Measurements from ENCODE around the gene TAL2. TPM values are rescaled to one million over a fixed set of nuclear protein-coding genes. Genes with fewer than 3 reads are reported as not detected.

Gene TAL2
- 1 to 10 TPM in 3 of 4 donors, under 1 TPM in 1; 0.89 to 3.2 (median 2.0) TPM for polyA plus RNA-seq (ENCODE audit: insufficient read length in 4 of 4)

- no peak for DNase-seq (ENCODE audit: low read depth in 4 of 4, low spot score in 3 of 4)
Measured at GRCh38 chr9:105662184-105663104, at the start of gene TAL2. Gene TAL2, plus strand, starts transcription at chr9:105662457. Its CDS starts 40 bp downstream, at chr9:105662497.

GRCh38 chr9:105621001-105621400, 41.3 kb upstream of the TAL2 start:
- DNase-seq (ENCODE audit: low read depth in 4 of 4, low spot score in 3 of 4), result no peak

GRCh38 chr9:105625088-105625487, 37.2 kb upstream of the TAL2 start:
- no peak for DNase-seq (ENCODE audit: low read depth in 4 of 4, low spot score in 3 of 4)

- DNase-seq (ENCODE audit: low read depth in 4 of 4, low spot score in 3 of 4), result no peak
Measured at GRCh38 chr9:105632807-105633206, 29.4 kb upstream of the TAL2 start.

- no peak for DNase-seq (ENCODE audit: low read depth in 4 of 4, low spot score in 3 of 4)
Measured at GRCh38 chr9:105633411-105633810, 28.8 kb upstream of the TAL2 start.

GRCh38 chr9:105636331-105636730, 25.9 kb upstream of the TAL2 start:
- DNase-seq (ENCODE audit: low read depth in 4 of 4, low spot score in 3 of 4), result no peak

GRCh38 chr9:105637787-105638395, 24.4 kb upstream of the TAL2 start:
- no peak for DNase-seq (ENCODE audit: low read depth in 4 of 4, low spot score in 3 of 4)

- no peak for DNase-seq (ENCODE audit: low read depth in 4 of 4, low spot score in 3 of 4)
Measured at GRCh38 chr9:105639936-105640335, 22.3 kb upstream of the TAL2 start.

GRCh38 chr9:105643795-105644194, 18.5 kb upstream of the TAL2 start:
- no peak for DNase-seq (ENCODE audit: low read depth in 4 of 4, low spot score in 3 of 4)

- no peak for DNase-seq (ENCODE audit: low read depth in 4 of 4, low spot score in 3 of 4)
Measured at GRCh38 chr9:105646879-105647594, 15.2 kb upstream of the TAL2 start.

- no peak for DNase-seq (ENCODE audit: low read depth in 4 of 4, low spot score in 3 of 4)
Measured at GRCh38 chr9:105647595-105648349, 14.5 kb upstream of the TAL2 start.

- DNase-seq (ENCODE audit: low read depth in 4 of 4, low spot score in 3 of 4), result no peak
Measured at GRCh38 chr9:105651806-105652205, 10.5 kb upstream of the TAL2 start.

- no peak for DNase-seq (ENCODE audit: low read depth in 4 of 4, low spot score in 3 of 4)
Measured at GRCh38 chr9:105656131-105656921, 5.9 kb upstream of the TAL2 start.

GRCh38 chr9:105658351-105658750, 3.9 kb upstream of the TAL2 start:
- no peak for DNase-seq (ENCODE audit: low read depth in 4 of 4, low spot score in 3 of 4)

- DNase-seq (ENCODE audit: low read depth in 4 of 4, low spot score in 3 of 4), result no peak
Measured at GRCh38 chr9:105661011-105661410, 1.2 kb upstream of the TAL2 start.

- DNase-seq (ENCODE audit: low read depth in 4 of 4, low spot score in 3 of 4), result no peak
Measured at GRCh38 chr9:105663914-105664313, 1.7 kb downstream of the TAL2 start.

- DNase-seq (ENCODE audit: low read depth in 4 of 4, low spot score in 3 of 4), result no peak
Measured at GRCh38 chr9:105667867-105668266, 5.6 kb downstream of the TAL2 start.

- DNase-seq (ENCODE audit: low read depth in 4 of 4, low spot score in 3 of 4), result no peak
Measured at GRCh38 chr9:105670315-105670714, 8.1 kb downstream of the TAL2 start.

- DNase-seq (ENCODE audit: low read depth in 4 of 4, low spot score in 3 of 4), result no peak
Measured at GRCh38 chr9:105670775-105671174, 8.5 kb downstream of the TAL2 start.

Data from left renal pelvis (tissue), 4 donors.